Measurements from ENCODE around the gene NAALADL2.
"Not testable (repeated sequence)": the region's sequence is repeated elsewhere in the genome, so short reads cannot be mapped to it uniquely, and the experiment has no call there.

NAALADL2 gene

DNA sequence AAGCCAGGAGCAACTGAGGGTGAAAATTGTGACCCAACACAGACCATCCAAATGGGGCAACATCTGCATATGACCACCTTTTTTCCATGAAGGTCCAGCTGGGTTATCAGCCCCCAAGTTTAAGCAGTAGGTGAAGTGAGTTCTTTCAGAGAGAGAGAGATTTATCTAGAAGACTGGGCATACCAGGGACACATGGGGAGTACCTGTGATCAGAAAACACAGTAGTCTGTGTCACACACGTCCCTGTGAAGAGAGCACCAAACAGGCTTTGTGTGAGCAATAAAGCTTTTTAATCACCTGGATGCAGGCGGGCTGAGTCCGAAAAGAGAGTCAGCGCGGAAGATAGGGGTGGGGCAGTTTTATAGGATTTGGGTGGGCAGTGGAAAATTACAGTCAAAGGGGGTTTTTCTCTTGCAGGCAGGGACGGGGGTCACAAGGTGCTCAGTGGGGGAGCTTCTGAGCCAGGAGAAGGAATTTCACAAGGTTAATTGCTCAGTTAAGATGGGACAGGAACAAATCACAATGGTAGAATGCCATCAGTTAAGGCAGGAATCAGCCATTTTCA lies 966.0 kb downstream of the NAALADL2 start:
- peak overlapping the region; percentile 30; the same call in 1 of the 2 replicates for H3K4me3 ChIP-seq (ENCODE audit: low read depth, low read length)
- H3K4me1 ChIP-seq (ENCODE audit: control insufficient read depth, insufficient read depth, low read length) = peaks cover 39% of the 10 kb centered on the region
- H3K27ac ChIP-seq (ENCODE audit: low read depth, low read length) = peak overlapping the region; percentile 92; the same call in 1 of the 2 replicates
- peak overlapping the region; percentile 92 for H3K9ac ChIP-seq (ENCODE audit: low read length)
- H3K9me3 ChIP-seq (ENCODE audit: control insufficient read depth, insufficient read depth, low read depth, low read length); H3K27me3 ChIP-seq (ENCODE audit: control insufficient read depth, insufficient read depth, low read length); H3K36me3 ChIP-seq (ENCODE audit: control insufficient read depth, insufficient read depth, low read length): not testable (repeated sequence)

DNA sequence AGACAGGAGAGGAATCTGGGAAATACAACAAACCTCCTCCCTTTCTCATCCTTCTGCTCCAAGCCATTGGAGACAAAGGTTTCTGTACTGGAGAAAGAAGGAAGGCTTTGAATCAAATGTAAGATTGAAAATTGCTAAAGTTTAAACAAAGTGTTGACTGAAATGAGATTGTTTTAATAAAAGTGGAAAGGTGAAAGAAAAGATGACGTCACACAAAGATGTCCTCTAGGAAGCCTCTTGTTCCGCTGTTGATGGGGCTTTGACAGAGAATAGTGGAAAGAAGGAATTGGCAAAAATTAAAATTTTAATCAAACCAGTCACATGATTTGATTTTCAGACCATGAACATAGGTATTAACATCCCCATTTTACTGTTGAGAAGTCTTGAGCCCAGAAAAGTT lies 967.6 kb downstream of the NAALADL2 start:
- H3K4me1 ChIP-seq (ENCODE audit: control insufficient read depth, insufficient read depth, low read length) = peaks cover 39% of the 10 kb centered on the region
- peak overlapping the region; percentile 97; the same call in 1 of the 2 replicates for H3K27ac ChIP-seq (ENCODE audit: low read depth, low read length)
- no peaks in the 10 kb centered on the region for H3K9me3 ChIP-seq (ENCODE audit: control insufficient read depth, insufficient read depth, low read depth, low read length)
- no peak overlapping the region for H3K4me3 ChIP-seq (ENCODE audit: low read depth, low read length)
- no peak overlapping the region for H3K9ac ChIP-seq (ENCODE audit: low read length)
- H3K36me3 ChIP-seq (ENCODE audit: control insufficient read depth, insufficient read depth, low read length) = no peaks in the 10 kb centered on the region
- no peaks in the 10 kb centered on the region for H3K27me3 ChIP-seq (ENCODE audit: control insufficient read depth, insufficient read depth, low read length)

DNA sequence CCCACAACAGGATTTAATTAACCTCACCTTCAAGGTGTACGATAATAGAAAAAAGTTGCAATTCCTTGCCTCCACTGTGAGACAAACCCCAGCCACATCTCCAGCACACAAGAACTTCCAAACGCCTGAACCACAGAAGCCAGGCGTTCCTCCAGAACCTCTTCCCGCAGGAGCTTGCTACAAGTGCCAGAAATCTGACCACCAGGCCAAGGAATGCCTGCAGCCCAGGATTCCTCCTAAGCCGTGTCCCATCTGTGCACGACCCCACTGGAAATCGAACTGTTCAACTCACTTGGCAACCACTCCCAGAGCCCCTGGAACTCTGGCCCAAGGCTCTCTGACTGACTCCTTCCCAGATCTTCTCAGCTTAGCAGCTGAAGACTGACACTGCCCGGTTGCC lies 970.7 kb downstream of the NAALADL2 start:
- not testable (repeated sequence) for H3K9ac ChIP-seq (ENCODE audit: low read length); H3K36me3 ChIP-seq (ENCODE audit: control insufficient read depth, insufficient read depth, low read length); H3K27ac ChIP-seq (ENCODE audit: low read depth, low read length); H3K27me3 ChIP-seq (ENCODE audit: control insufficient read depth, insufficient read depth, low read length); H3K9me3 ChIP-seq (ENCODE audit: control insufficient read depth, insufficient read depth, low read depth, low read length); H3K4me3 ChIP-seq (ENCODE audit: low read depth, low read length)
- H3K4me1 ChIP-seq (ENCODE audit: control insufficient read depth, insufficient read depth, low read length) = peaks cover 17% of the 10 kb centered on the region

DNA sequence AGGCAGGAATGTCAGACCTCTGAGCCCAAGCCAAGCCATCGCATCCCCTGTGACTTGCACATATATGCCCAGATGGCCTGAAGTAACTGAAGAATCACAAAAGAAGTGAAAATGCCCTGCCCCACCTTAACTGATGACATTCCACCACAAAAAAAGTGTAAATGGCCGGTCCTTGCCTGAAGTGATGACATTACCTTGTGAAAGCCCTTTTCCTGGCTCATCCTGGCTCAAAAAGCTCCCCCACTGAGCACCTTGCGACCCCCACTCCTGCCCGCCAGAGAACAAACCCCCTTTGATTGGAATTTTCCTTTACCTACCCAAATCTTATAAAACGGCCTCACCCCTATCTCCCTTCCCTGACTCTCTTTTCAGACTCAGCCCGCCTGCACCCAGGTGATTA lies 976.6 kb downstream of the NAALADL2 start:
- H3K4me1 ChIP-seq (ENCODE audit: control insufficient read depth, insufficient read depth, low read length) = peaks cover 17% of the 10 kb centered on the region
- H3K9ac ChIP-seq (ENCODE audit: low read length) = peak overlapping the region; percentile 59
- H3K27ac ChIP-seq (ENCODE audit: low read depth, low read length) = peak overlapping the region; percentile 91; the same call in 1 of the 2 replicates

DNA sequence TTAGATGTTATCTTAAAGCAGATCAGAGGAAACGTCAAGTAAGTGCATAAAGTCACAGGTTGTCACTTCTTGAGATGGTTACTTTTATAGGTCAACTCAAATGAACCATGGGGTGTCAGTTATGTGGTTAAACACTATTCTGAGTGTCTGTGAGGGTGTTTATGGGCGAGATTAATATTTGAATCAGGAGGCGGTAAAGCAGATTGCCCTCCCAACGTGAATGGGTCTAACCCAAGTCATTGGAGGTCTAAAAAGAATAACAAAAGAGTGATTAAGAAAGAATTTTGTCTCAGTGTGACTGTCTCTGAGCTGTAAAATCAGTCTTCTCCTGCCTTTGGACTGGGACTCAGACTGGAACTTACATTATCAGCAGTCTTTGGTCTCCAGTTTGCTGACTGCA lies 977.5 kb downstream of the NAALADL2 start:
- Histone ChIP-seq H3K4me3 (ENCODE audit: low read depth, low read length) (no peak overlapping the region; the same call in 1 of the 2 replicates), H3K9ac (ENCODE audit: low read length) (peak overlapping the region; percentile 59), H3K27ac (ENCODE audit: low read depth, low read length) (peak overlapping the region; percentile 91; the same call in 1 of the 2 replicates)

More for the DNA sequence above, 976.6 kb downstream of the NAALADL2 start:
- H3K4me3 ChIP-seq (ENCODE audit: low read depth, low read length); H3K9me3 ChIP-seq (ENCODE audit: control insufficient read depth, insufficient read depth, low read depth, low read length); H3K27me3 ChIP-seq (ENCODE audit: control insufficient read depth, insufficient read depth, low read length); H3K36me3 ChIP-seq (ENCODE audit: control insufficient read depth, insufficient read depth, low read length): not testable (repeated sequence)

DNA sequence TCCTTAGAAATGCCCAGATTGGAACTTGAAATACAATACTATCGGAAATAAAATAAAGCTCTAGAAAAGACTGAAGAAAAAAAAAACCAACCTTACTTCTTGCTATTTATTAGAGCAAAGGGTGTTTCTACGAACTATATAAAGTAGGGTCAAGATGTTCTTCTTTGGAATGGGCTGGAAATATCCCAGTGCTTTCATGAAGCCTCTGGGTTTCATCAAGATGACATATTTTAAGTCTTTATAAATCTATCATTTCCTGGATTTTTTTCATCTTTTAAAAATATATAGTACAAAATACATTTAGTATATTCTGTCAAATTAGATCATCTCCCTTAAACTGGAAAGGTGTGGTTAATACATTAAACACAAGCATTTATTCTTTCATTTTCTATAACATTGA lies 978.8 kb downstream of the NAALADL2 start:
- peaks cover 17% of the 10 kb centered on the region for H3K4me1 ChIP-seq (ENCODE audit: control insufficient read depth, insufficient read depth, low read length)
- no peak overlapping the region for H3K4me3 ChIP-seq (ENCODE audit: low read depth, low read length)
- H3K9ac ChIP-seq (ENCODE audit: low read length) = no peak overlapping the region
- H3K27me3 ChIP-seq (ENCODE audit: control insufficient read depth, insufficient read depth, low read length) = no peaks in the 10 kb centered on the region
- peak overlapping the region; percentile 91; the same call in 1 of the 2 replicates for H3K27ac ChIP-seq (ENCODE audit: low read depth, low read length)
- H3K9me3 ChIP-seq (ENCODE audit: control insufficient read depth, insufficient read depth, low read depth, low read length) = no peaks in the 10 kb centered on the region; the same call in 1 of the 2 replicates
- no peaks in the 10 kb centered on the region for H3K36me3 ChIP-seq (ENCODE audit: control insufficient read depth, insufficient read depth, low read length)

More for the DNA sequence above, 977.5 kb downstream of the NAALADL2 start:
- Histone ChIP-seq H3K36me3 (ENCODE audit: control insufficient read depth, insufficient read depth, low read length) (no peaks in the 10 kb centered on the region), H3K9me3 (ENCODE audit: control insufficient read depth, insufficient read depth, low read depth, low read length) (no peaks in the 10 kb centered on the region; the same call in 1 of the 2 replicates), H3K4me1 (ENCODE audit: control insufficient read depth, insufficient read depth, low read length) (peaks cover 17% of the 10 kb centered on the region), H3K27me3 (ENCODE audit: control insufficient read depth, insufficient read depth, low read length) (no peaks in the 10 kb centered on the region)

DNA sequence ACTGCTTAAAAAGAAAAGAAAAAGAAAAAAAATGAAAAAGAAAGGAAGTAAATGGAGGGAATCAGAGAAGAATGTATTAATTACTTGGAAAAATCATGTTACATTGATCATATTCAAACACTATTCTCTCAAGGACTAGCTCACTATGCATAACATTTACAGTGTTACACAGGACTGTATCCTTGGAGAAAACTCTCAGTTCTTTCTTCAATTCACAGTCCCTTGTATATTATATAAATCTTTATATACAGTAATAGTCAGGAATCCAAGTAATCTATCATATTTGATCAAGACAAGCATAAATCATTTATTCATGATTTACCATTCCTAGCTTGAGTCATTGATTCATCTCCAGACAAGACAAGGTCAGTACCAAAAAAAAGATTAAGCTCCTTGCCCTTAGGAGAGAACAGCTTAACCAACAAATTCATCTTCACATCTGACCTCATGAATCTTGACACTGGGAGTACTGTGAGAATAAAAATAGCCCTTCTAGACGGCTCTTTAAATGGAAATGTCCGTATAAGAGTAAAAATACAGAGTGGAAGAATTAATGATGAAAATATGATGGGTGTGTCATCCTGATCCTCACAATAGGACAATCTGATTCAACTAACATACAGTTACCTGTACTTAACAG lies 980.4 kb downstream of the NAALADL2 start:
- Histone ChIP-seq H3K4me3 (ENCODE audit: low read depth, low read length) (no peak overlapping the region), H3K9me3 (ENCODE audit: control insufficient read depth, insufficient read depth, low read depth, low read length) (no peaks in the 10 kb centered on the region; the same call in 1 of the 2 replicates), H3K4me1 (ENCODE audit: control insufficient read depth, insufficient read depth, low read length) (peaks cover 17% of the 10 kb centered on the region), H3K36me3 (ENCODE audit: control insufficient read depth, insufficient read depth, low read length) (no peaks in the 10 kb centered on the region), H3K27ac (ENCODE audit: low read depth, low read length) (no peak overlapping the region), H3K27me3 (ENCODE audit: control insufficient read depth, insufficient read depth, low read length) (no peaks in the 10 kb centered on the region), H3K9ac (ENCODE audit: low read length) (no peak overlapping the region)

DNA sequence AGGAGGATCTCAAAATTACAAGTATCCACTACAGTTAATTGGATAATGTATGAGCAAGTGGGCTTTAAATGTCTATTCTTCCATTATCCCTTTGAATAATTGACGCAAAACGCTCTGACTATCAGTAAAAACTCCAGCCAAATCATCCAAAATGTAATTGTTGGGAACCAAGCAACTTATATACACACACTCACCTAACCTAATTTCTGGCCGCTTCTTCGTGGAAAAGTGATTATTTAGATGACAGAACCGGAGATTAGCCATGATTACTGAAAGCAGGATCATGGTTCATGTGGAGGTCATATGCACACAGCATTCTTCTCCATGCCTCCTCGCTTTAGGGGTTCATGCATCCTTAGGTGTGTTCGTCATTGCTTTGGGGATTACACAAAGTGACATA lies 992.4 kb downstream of the NAALADL2 start:
- H3K4me1 ChIP-seq (ENCODE audit: control insufficient read depth, insufficient read depth, low read length) = no peaks in the 10 kb centered on the region
- H3K36me3 ChIP-seq (ENCODE audit: control insufficient read depth, insufficient read depth, low read length) = no peaks in the 10 kb centered on the region
- no peaks in the 10 kb centered on the region for H3K9me3 ChIP-seq (ENCODE audit: control insufficient read depth, insufficient read depth, low read depth, low read length)
- no peaks in the 10 kb centered on the region for H3K27me3 ChIP-seq (ENCODE audit: control insufficient read depth, insufficient read depth, low read length)
- H3K27ac ChIP-seq (ENCODE audit: low read depth, low read length) = no peak overlapping the region
- no peak overlapping the region for H3K9ac ChIP-seq (ENCODE audit: low read length)
- H3K4me3 ChIP-seq (ENCODE audit: low read depth, low read length) = no peak overlapping the region

DNA sequence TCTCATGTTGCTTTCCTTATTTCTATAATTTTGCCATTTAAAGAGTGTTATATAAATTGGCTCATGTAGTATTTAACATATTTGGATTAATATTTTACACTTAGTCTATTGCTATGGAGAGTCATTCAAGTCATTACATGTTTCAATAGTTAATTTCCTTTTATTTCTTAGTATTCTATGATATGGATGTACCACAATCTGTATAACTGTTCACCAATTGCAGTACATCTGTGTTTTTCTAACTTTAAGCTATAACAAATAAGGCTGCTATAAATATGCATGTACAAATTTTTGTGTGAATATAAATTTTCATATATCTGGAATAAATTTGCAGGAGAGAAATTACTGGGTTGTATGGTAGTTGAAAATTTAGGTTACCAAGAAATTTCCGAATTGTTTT lies 993.4 kb downstream of the NAALADL2 start:
- no peaks in the 10 kb centered on the region for H3K36me3 ChIP-seq (ENCODE audit: control insufficient read depth, insufficient read depth, low read length)
- H3K9ac ChIP-seq (ENCODE audit: low read length) = no peak overlapping the region
- no peak overlapping the region for H3K27ac ChIP-seq (ENCODE audit: low read depth, low read length)
- H3K27me3 ChIP-seq (ENCODE audit: control insufficient read depth, insufficient read depth, low read length) = no peaks in the 10 kb centered on the region
- no peak overlapping the region for H3K4me3 ChIP-seq (ENCODE audit: low read depth, low read length)
- H3K4me1 ChIP-seq (ENCODE audit: control insufficient read depth, insufficient read depth, low read length) = no peaks in the 10 kb centered on the region
- H3K9me3 ChIP-seq (ENCODE audit: control insufficient read depth, insufficient read depth, low read depth, low read length) = no peaks in the 10 kb centered on the region

DNA sequence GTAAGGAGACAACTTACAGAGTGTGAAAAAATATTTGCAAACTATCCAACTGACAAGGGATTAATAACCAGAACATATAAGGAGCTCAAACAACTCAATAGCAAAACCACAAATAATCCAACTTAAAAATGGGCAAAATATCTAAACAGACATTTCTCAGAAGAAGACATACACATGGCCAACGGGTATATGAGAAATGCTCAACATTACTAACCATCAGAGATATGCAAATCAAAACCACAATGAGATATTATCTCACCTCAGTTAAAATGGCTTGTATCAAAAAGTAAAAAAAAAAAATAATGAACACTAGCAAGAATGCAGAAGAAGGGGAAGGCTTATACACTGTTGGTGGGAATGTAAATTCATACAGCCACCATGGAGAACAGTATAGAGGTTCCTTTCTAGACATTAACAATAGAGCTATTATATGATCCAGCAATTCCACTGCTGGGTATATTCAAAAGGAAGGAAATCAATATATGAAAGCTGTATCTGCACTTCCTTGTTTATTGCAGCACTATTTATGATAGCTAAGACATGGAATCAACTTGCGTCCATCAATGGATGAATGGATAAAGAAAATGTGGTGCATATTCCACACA lies 998.6 kb downstream of the NAALADL2 start:
- Histone ChIP-seq H3K9ac (ENCODE audit: low read length) (no peak overlapping the region), H3K9me3 (ENCODE audit: control insufficient read depth, insufficient read depth, low read depth, low read length) (no peaks in the 10 kb centered on the region), H3K27ac (ENCODE audit: low read depth, low read length) (no peak overlapping the region), H3K27me3 (ENCODE audit: control insufficient read depth, insufficient read depth, low read length) (no peaks in the 10 kb centered on the region), H3K36me3 (ENCODE audit: control insufficient read depth, insufficient read depth, low read length) (no peaks in the 10 kb centered on the region), H3K4me3 (ENCODE audit: low read depth, low read length) (no peak overlapping the region), H3K4me1 (ENCODE audit: control insufficient read depth, insufficient read depth, low read length) (no peaks in the 10 kb centered on the region)

Measured in HUES6 (cell line).